ENCODE results near the gene MAP3K5. TPM values are rescaled to one million over a fixed set of nuclear protein-coding genes. Genes with fewer than 3 reads are reported as not detected.

MAP3K5 gene
- total RNA-seq, 3 donors from 2014 or later (not counting 1 experiment from before 2014, with no cell fraction given), result 19.7 to 36.7 (median 35.4) TPM

DNA sequence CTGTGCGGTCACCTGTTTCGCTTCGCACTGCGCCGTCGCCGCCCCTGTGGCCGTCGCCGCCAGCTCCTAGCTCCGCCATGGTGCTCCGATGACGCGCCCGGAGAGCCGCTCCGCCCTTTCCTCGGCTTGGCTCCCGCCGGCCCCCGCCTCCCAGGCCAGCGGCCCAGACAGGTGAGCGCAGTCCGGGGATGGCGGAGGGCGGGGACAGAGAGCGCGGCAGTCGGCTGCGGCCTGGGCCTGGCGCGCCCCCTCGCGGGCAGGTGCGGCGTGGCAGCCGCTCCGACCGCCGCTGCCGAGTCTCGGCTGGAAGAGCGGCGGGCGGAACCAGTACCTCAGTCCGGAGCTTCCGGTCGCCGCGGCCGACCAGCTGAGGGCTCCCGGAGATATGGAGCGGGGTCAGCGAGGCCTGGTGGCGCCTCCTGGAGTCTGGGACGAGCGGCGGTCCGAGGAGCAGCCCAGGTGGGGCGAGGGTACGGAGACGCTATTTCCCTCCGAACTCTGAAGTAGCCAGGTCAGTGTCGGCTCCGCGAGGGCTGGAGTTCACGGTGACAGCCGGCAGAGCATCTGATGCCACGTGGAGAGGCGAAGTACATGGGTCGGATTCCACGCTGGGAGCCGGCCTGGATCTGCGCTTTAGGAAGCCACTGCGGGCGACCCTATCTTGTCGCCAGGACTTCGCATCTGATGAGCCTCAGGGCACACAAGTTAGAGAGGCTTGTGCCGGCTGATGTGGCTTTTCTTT lies 241.8 kb downstream of the MAP3K5 start, which contains the start of gene MAP7:
MAP7 (minus strand) TSS at position 93 of the 742 bp plus-strand sequence; CDS start at position 79, 14 bp downstream.
- Mint-ChIP-seq H3K27me3 (ENCODE audit: low read depth in 2 of 2) (peaks cover 22 to 36% of the 10 kb centered on the region in 2 donors), H3K4me3 (peak within 1 kb of the TSS; percentile 80), H3K9me3 (no peaks in the 10 kb centered on the region), H3K36me3 (no peaks in the 10 kb centered on the region), H3K4me1 (peaks cover 0 to 6% of the 10 kb centered on the region in 2 donors), H3K27ac (peak within 1 kb of the TSS in 1 of 2 donors; percentile 37)
- 3% methylated on average over 79 of the region's 79 CpGs for WGBS (ENCODE audit: insufficient coverage)
- H3K4me3 ChIP-seq (ENCODE audit: low read length), result peak within 1 kb of the TSS; percentile 37
- TF ChIP-seq, protein P1, sequence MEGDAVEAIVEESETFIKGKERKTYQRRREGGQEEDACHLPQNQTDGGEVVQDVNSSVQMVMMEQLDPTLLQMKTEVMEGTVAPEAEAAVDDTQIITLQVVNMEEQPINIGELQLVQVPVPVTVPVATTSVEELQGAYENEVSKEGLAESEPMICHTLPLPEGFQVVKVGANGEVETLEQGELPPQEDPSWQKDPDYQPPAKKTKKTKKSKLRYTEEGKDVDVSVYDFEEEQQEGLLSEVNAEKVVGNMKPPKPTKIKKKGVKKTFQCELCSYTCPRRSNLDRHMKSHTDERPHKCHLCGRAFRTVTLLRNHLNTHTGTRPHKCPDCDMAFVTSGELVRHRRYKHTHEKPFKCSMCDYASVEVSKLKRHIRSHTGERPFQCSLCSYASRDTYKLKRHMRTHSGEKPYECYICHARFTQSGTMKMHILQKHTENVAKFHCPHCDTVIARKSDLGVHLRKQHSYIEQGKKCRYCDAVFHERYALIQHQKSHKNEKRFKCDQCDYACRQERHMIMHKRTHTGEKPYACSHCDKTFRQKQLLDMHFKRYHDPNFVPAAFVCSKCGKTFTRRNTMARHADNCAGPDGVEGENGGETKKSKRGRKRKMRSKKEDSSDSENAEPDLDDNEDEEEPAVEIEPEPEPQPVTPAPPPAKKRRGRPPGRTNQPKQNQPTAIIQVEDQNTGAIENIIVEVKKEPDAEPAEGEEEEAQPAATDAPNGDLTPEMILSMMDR (IDR thresholded peaks at IDR 0.05), result peak; percentile 88
- ATAC-seq, result peak; percentile 80 to 85 (median 83)
- H3K27ac ChIP-seq (ENCODE audit: low read length), result no peak within 1 kb of the TSS
- no peaks in the 10 kb centered on the region for H3K9me3 ChIP-seq (ENCODE audit: control insufficient read depth, insufficient read depth, low read length)
- peaks cover 17% of the 10 kb centered on the region for H3K27me3 ChIP-seq (ENCODE audit: control insufficient read depth, insufficient read depth, low read length)
- peaks cover 13% of the 10 kb centered on the region for H3K4me1 ChIP-seq (ENCODE audit: control insufficient read depth, insufficient read depth, low read length)
- DNase-seq, result peak; percentile 45 to 79
- intact Hi-C loops (cut with micrococcal nuclease), result no loop called here
- H3K36me3 ChIP-seq (ENCODE audit: control insufficient read depth, insufficient read depth, low read length), result no peaks in the 10 kb centered on the region

DNA sequence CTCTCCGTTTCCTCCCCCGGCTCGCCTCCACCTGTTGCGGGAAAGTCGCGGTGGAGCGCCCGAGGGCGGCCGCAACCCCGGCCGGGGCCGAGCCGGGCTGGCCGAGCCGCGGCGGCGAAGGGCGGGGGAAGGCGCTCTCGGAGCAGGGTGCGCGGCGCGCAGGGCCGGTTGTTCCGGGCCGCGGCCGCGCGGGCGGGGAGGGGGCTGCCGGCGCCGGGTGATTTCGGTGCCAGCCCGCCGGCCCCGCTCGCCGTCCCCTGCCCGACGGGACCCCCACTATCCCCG lies 242.3 kb downstream of the MAP3K5 start:
- H3K27me3 Mint-ChIP-seq (ENCODE audit: low read depth in 2 of 2), result peaks cover 27 to 39% of the 10 kb centered on the region in 2 donors
- ATAC-seq (peak; percentile 74 to 78 (median 78)), DNase-seq (peak in 1 of 2 donors; percentile 31)
- Histone ChIP-seq H3K36me3 (ENCODE audit: control insufficient read depth, insufficient read depth, low read length) (no peaks in the 10 kb centered on the region), H3K4me1 (ENCODE audit: control insufficient read depth, insufficient read depth, low read length) (peaks cover 13% of the 10 kb centered on the region), H3K27ac (ENCODE audit: low read length) (no peak overlapping the region), H3K27me3 (ENCODE audit: control insufficient read depth, insufficient read depth, low read length) (peaks cover 17% of the 10 kb centered on the region), H3K4me3 (ENCODE audit: low read length) (peak overlapping the region; percentile 37), H3K9me3 (ENCODE audit: control insufficient read depth, insufficient read depth, low read length) (no peaks in the 10 kb centered on the region)
- H3K36me3 Mint-ChIP-seq, result no peaks in the 10 kb centered on the region
- H3K9me3 Mint-ChIP-seq, result no peaks in the 10 kb centered on the region
- TF ChIP-seq, protein P1 (IDR thresholded peaks at IDR 0.05), result no peak
- H3K4me3 Mint-ChIP-seq, result peak overlapping the region; percentile 65
- peak overlapping the region in 1 of 2 donors; percentile 37 for H3K27ac Mint-ChIP-seq
- WGBS (ENCODE audit: insufficient coverage), result under 1% methylated on average over 46 of the region's 46 CpGs
- intact Hi-C loops (cut with micrococcal nuclease), result no loop called here
- H3K4me1 Mint-ChIP-seq, result peaks cover 0 to 6% of the 10 kb centered on the region in 2 donors

DNA sequence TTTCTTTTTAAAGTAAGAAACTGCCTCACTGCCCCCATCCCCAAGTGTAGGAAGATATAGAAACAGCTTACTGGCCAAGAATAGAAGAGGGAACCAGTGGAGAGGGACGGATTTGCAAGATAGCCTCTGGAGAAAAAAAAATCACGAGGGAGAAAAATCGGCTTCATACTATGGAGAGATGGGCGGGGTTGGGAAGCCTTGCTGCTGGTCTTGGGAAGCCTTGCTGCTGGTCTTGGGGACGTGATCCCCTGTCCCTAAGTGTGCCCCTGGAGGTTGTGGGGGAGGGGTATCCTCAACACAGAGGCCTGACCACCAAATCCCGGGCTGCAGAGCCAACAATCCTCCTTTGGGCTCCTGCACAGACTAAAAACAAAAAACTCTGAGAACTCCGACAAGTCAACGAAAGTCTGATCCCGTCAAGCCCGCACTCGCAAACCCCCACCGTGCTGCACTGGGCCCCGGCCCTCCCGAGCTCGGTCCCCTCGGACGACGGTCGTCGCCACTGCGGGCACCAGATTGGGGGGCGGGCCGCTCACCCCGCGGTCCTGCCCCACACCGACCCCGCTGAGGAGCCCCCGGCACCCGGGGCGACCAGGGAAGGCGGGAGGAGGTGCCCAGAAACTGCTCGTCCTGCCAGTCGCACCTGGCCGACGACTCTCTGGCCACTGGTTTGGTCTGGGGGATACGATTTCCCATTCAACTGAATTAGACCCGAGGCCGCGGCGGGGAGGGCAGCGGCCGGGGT lies 242.8 kb downstream of the MAP3K5 start:
- Histone ChIP-seq H3K27me3 (ENCODE audit: control insufficient read depth, insufficient read depth, low read length) (peaks cover 17% of the 10 kb centered on the region), H3K4me3 (ENCODE audit: low read length) (peak overlapping the region; percentile 33), H3K27ac (ENCODE audit: low read length) (no peak overlapping the region), H3K9me3 (ENCODE audit: control insufficient read depth, insufficient read depth, low read length) (no peaks in the 10 kb centered on the region), H3K36me3 (ENCODE audit: control insufficient read depth, insufficient read depth, low read length) (no peaks in the 10 kb centered on the region), H3K4me1 (ENCODE audit: control insufficient read depth, insufficient read depth, low read length) (peaks cover 13% of the 10 kb centered on the region)
- Mint-ChIP-seq H3K4me1 (peaks cover 0 to 6% of the 10 kb centered on the region in 2 donors), H3K9me3 (no peaks in the 10 kb centered on the region), H3K27ac (peak overlapping the region in 1 of 2 donors; percentile 23), H3K4me3 (peak overlapping the region; percentile 80), H3K27me3 (ENCODE audit: low read depth in 2 of 2) (peaks cover 31 to 44% of the 10 kb centered on the region in 2 donors), H3K36me3 (no peaks in the 10 kb centered on the region)
- intact Hi-C loops (cut with micrococcal nuclease), result no loop called here
- TF ChIP-seq, protein P1 (IDR thresholded peaks at IDR 0.05), result no peak
- DNase-seq (peak; percentile 16 to 21), ATAC-seq (peak in 2 of 3 donors; percentile 8 to 20)
- WGBS (ENCODE audit: insufficient coverage), result 6% methylated on average over 42 of the region's 42 CpGs

Measured in natural killer cell (primary cell).